H1 (cell line): Measurements from ENCODE around the gene NRXN3. TPM values are rescaled to one million over a fixed set of nuclear protein-coding genes. Genes with fewer than 3 reads are reported as not detected.
"Not testable (repeated sequence)": the region's sequence is repeated elsewhere in the genome, so short reads cannot be mapped to it uniquely, and the experiment has no call there.

Source experiments
- CTCF ChIA-PET: fragments of 300-600 bp; sonication (Branson Sonifier 250); formaldehyde crosslinking; loops from one replicate; lab custom pipeline; 2021; ENCODE audit not compliant: partially characterized antibody; lab: Charles Lee
- POLR2A ChIA-PET: fragments of 300-600 bp; sonication (Branson Sonifier 250); formaldehyde crosslinking; loops from one replicate; lab custom pipeline; 2021; ENCODE audit warnings: inconsistent platforms; ENCODE audit not compliant: partially characterized antibody; lab: Charles Lee
- DNase-seq, 2 experiments: peaks; one replicate each; pipeline versions ENCODE4 v3.0.0 to v3.0.0-alpha.2; 2010 to 2022; ENCODE audit warnings: low spot score in 2 of 2, low read depth in 1 of 2, mixed read lengths in 1 of 2
- FAIRE-seq: peaks from 2 replicates; lab custom pipeline; 2011; peaks lifted over from hg19 to GRCh38; lab: Jason Lieb, UNC
- H2AFZ ChIP-seq: 2 replicates; pipeline ENCODE4 v1.8.1; 2012; ENCODE audit warnings: low read length, inconsistent platforms
- H2AK5ac ChIP-seq: 2 replicates; pipeline ENCODE4 v1.6.1; 2013; ENCODE audit warnings: low read depth, low read length
- H2BK120ac ChIP-seq: replicated peaks from 2 replicates; pipeline ENCODE3; 2013; ENCODE audit warnings: low read depth, low read length, inconsistent platforms
- H2BK12ac ChIP-seq: 2 replicates; pipeline ENCODE4 v1.6.1; 2013; ENCODE audit warnings: low read depth, low read length
- H2BK15ac ChIP-seq: 2 replicates; pipeline ENCODE4 v1.6.1; 2013; ENCODE audit warnings: low read length
- H2BK20ac ChIP-seq: 2 replicates; pipeline ENCODE4 v1.6.1; 2013; ENCODE audit warnings: low read length
- H2BK5ac ChIP-seq: 2 replicates; pipeline ENCODE4 v1.6.1; 2013; ENCODE audit warnings: low read depth, low read length
- H3K14ac ChIP-seq: 2 replicates; pipeline ENCODE4 v1.6.1; 2013; ENCODE audit warnings: inconsistent platforms; ENCODE audit not compliant: insufficient read length
- H3K18ac ChIP-seq: 2 replicates; pipeline ENCODE4 v1.6.1; 2013; ENCODE audit warnings: low read length; ENCODE audit errors: extremely low read depth
- H3K23ac ChIP-seq: 2 replicates; pipeline ENCODE4 v1.6.1; 2013; ENCODE audit warnings: inconsistent platforms; ENCODE audit not compliant: insufficient read length
- H3K23me2 ChIP-seq: 2 replicates; pipeline ENCODE4 v1.6.1; 2013; ENCODE audit warnings: low read depth, low read length
- H3K27ac ChIP-seq: 2 replicates; pipeline ENCODE4 v1.6.1; 2011; ENCODE audit warnings: low read depth, low read length, inconsistent platforms
- H3K27me3 ChIP-seq, 4 experiments: replicated peaks in 1 of 4; 1 replicate in 1 of 4; 2 replicates in 3 of 4; pipeline versions ENCODE4 v1.6.1 to v1.8.1; 2011 to 2013; ENCODE audit warnings: low read length in 3 of 4, mild to moderate bottlenecking in 3 of 4, inconsistent platforms in 2 of 4, mixed read lengths in 2 of 4, moderate library complexity in 1 of 4; ENCODE audit not compliant: control insufficient read depth in 3 of 4, insufficient read depth in 3 of 4; ENCODE audit errors: extremely low read depth in 1 of 4
- H3K36me3 ChIP-seq, 4 experiments: 2 replicates each; pipeline versions ENCODE4 v1.6.1 to v1.8.1; 2011 to 2013; ENCODE audit warnings: mild to moderate bottlenecking in 4 of 4, low read length in 3 of 4, moderate library complexity in 2 of 4, control low read depth in 1 of 4, inconsistent platforms in 1 of 4; ENCODE audit not compliant: insufficient read depth in 4 of 4, control insufficient read depth in 2 of 4
- H3K4ac ChIP-seq: replicated peaks from 2 replicates; pipeline ENCODE3; 2013; ENCODE audit warnings: low read length, low read depth, mixed read lengths, inconsistent platforms; ENCODE audit not compliant: insufficient read length
- H3K4me1 ChIP-seq, 4 experiments: replicated peaks in 1 of 4; 1 replicate in 1 of 4; 2 replicates in 3 of 4; pipeline versions ENCODE4 v1.6.1 to v1.8.1; 2011 to 2013; ENCODE audit warnings: low read length in 3 of 4, inconsistent platforms in 2 of 4, mixed read lengths in 1 of 4; ENCODE audit not compliant: insufficient read depth in 4 of 4, control insufficient read depth in 3 of 4
- H3K4me2 ChIP-seq, 2 experiments: 2 replicates each; pipeline versions ENCODE4 v1.6.1 to v1.8.1; 2011 to 2013; ENCODE audit warnings: low read depth in 2 of 2, low read length in 2 of 2, control low read depth in 1 of 2, inconsistent platforms in 1 of 2, mild to moderate bottlenecking in 1 of 2; ENCODE audit not compliant: insufficient read depth in 1 of 2
- H3K4me3 ChIP-seq, 4 experiments: fragments of 200-600, 300-600 bp in 1 of 4; sonication (generic), shearing (Covaris generic), sonication (Bioruptor Twin) in 1 of 4; 2 replicates each; pipeline versions ENCODE4 v1.5.1 to v1.8.1; 2011 to 2016; ENCODE audit warnings: low read length in 4 of 4, low read depth in 3 of 4, control low read depth in 2 of 4, inconsistent platforms in 2 of 4, mild to moderate bottlenecking in 2 of 4, mixed read lengths in 1 of 4, moderate library complexity in 1 of 4; ENCODE audit not compliant: insufficient read depth in 2 of 4; ENCODE audit errors: extremely low read depth in 1 of 4
- H3K56ac ChIP-seq: replicated peaks from 2 replicates; pipeline ENCODE3; 2013; ENCODE audit warnings: low read depth, mild to moderate bottlenecking, mixed read lengths, low read length, inconsistent platforms; ENCODE audit not compliant: insufficient read length
- H3K79me1 ChIP-seq: 2 replicates; pipeline ENCODE4 v1.6.1; 2013; ENCODE audit warnings: low read depth, low read length, control low read depth
- H3K79me2 ChIP-seq, 2 experiments: 2 replicates each; pipeline versions ENCODE4 v1.6.1 to v1.8.1; 2012 to 2013; ENCODE audit warnings: low read length in 2 of 2, mild to moderate bottlenecking in 2 of 2, inconsistent platforms in 1 of 2; ENCODE audit not compliant: insufficient read depth in 2 of 2, control insufficient read depth in 1 of 2
- H3K9ac ChIP-seq, 4 experiments: replicated peaks in 1 of 4; 1 replicate in 1 of 4; 2 replicates in 3 of 4; pipeline versions ENCODE4 v1.6.1 to v1.8.1; 2011 to 2013; ENCODE audit warnings: low read depth in 3 of 4, low read length in 3 of 4, control low read depth in 2 of 4, mild to moderate bottlenecking in 2 of 4, moderate library complexity in 2 of 4, inconsistent platforms in 1 of 4; ENCODE audit errors: extremely low read depth in 1 of 4
- H3K9me3 ChIP-seq, 2 experiments: 2 replicates each; pipeline versions ENCODE4 v1.6.1 to v1.8.1; 2012 to 2013; ENCODE audit warnings: mild to moderate bottlenecking in 2 of 2, moderate library complexity in 2 of 2, control low read depth in 1 of 2, inconsistent platforms in 1 of 2, low read depth in 1 of 2, low read length in 1 of 2, mixed read lengths in 1 of 2; ENCODE audit not compliant: insufficient read depth in 2 of 2
- H4K20me1 ChIP-seq, 2 experiments: replicated peaks in 1 of 2; 2 replicates each; pipeline versions ENCODE3 to v1.8.1; 2011 to 2013; ENCODE audit warnings: inconsistent platforms in 2 of 2, low read length in 2 of 2, mild to moderate bottlenecking in 1 of 2; ENCODE audit not compliant: insufficient read depth in 2 of 2, control insufficient read depth in 1 of 2
- H4K5ac ChIP-seq: 2 replicates; pipeline ENCODE4 v1.6.1; 2013; ENCODE audit warnings: low read length, low read depth, mixed read lengths, inconsistent platforms; ENCODE audit not compliant: insufficient read length
- H4K8ac ChIP-seq: 2 replicates; pipeline ENCODE4 v1.8.0; 2013; ENCODE audit warnings: mild to moderate bottlenecking, moderate library complexity, low read length, inconsistent platforms; ENCODE audit not compliant: insufficient read depth; ENCODE audit errors: extremely low read depth
- H4K91ac ChIP-seq: replicated peaks from 2 replicates; pipeline ENCODE3; 2013; ENCODE audit warnings: low read length, mixed read lengths, inconsistent platforms; ENCODE audit not compliant: insufficient read length
- WGBS, 2 experiments: shearing (Covaris generic) in 1 of 2; methylation state at CpG; one replicate each; pipeline versions ENCODE4 v1.1.6 to v1.1.7; 2013 to 2015; ENCODE audit warnings: low lambda C conversion rate in 2 of 2, mixed read lengths in 2 of 2, inconsistent platforms in 1 of 2, low coverage in 1 of 2, missing lambda C conversion rate in 1 of 2; ENCODE audit not compliant: insufficient replicate concordance in 2 of 2, insufficient coverage in 1 of 2, insufficient read length in 1 of 2; ENCODE audit errors: extremely low coverage in 1 of 2, missing lambda C conversion rate in 1 of 2; 5-methylcytosine and 5-hydroxymethylcytosine counted together
- polyA plus RNA-seq, 7 experiments: library from polyadenylated mRNA; depleted of rRNA in 3 of 7; stranded (reverse) in 5 of 7; unstranded in 2 of 7; fragments of >200 nt in 5 of 7; fragments of 200-250 nt in 2 of 7; gene quantifications; 1 replicate in 5 of 7; 2 replicates in 1 of 7; 4 replicates in 1 of 7; pipeline versions ENCODE4 v1.2.1 to v1.2.3, GENCODE V29; 2011 to 2013; ENCODE audit warnings: missing spikeins in 2 of 7, mixed read lengths in 2 of 7
- total RNA-seq: library from RNA; stranded (reverse); fragmentation: NEBNext Ultra II Directional; extraction: Animal tissue kit (Norgen Biotek cat#: 25700); gene quantifications from 2 replicates; pipeline ENCODE4 v1.2.1, GENCODE V29; 2021

The NRXN3 gene
- total and polyA plus RNA-seq, 2 of the 8 experiments (the other 6 are each of a cell fraction or from before 2014, with no cell fraction given) = 2.6 to 4.1 TPM

DNA sequence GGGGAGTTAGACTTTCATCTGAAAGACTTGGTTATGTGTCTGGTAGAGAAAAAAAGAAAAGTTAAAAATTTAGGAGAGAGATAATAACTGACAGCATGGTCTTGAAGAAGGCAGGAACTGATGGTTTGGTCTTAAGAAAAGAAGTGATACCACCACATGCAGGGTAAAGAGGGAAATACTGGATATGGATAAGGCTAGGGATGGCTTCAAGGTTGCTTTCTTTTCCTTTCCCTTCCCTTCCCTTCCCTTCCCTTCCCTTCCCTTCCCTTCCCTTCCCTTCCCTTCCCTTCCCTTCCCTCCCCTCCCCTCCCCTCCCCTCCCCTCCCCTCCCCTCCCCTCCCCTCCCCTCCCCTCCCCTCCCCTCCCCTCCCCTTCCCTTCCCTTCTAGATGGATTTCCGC, 849.7 kb downstream of the NRXN3 start:
- CTCF ChIA-PET = interaction anchor here (0.6 kb wide), 1 partner anchor 951 kb away, joined by 3 read pairs; no protein-coding TSS in a partner anchor
- H2AK5ac ChIP-seq, H3K27me3 ChIP-seq, H3K18ac ChIP-seq, H3K4me1 ChIP-seq, POLR2A ChIA-PET, H3K9ac ChIP-seq, H2AFZ ChIP-seq, H2BK5ac ChIP-seq, H3K27ac ChIP-seq, H3K56ac ChIP-seq, H3K14ac ChIP-seq, H3K23me2 ChIP-seq, H2BK15ac ChIP-seq, FAIRE-seq, H3K9me3 ChIP-seq, H3K79me2 ChIP-seq, H3K4me3 ChIP-seq, H3K4ac ChIP-seq, H2BK12ac ChIP-seq, DNase-seq, H4K91ac ChIP-seq, H2BK20ac ChIP-seq, H4K5ac ChIP-seq, H4K20me1 ChIP-seq, H3K36me3 ChIP-seq, H4K8ac ChIP-seq, H3K79me1 ChIP-seq, H3K4me2 ChIP-seq, H3K23ac ChIP-seq, H2BK120ac ChIP-seq: not testable (repeated sequence)
- whole genome bisulfite sequencing, 2 experiments = 71% methylated on average over 1 of the region's 1 CpG; no CpG with 5 or more reads in 1 of the 2 experiments
